ENCODE results near the gene PBX2.

DNA sequence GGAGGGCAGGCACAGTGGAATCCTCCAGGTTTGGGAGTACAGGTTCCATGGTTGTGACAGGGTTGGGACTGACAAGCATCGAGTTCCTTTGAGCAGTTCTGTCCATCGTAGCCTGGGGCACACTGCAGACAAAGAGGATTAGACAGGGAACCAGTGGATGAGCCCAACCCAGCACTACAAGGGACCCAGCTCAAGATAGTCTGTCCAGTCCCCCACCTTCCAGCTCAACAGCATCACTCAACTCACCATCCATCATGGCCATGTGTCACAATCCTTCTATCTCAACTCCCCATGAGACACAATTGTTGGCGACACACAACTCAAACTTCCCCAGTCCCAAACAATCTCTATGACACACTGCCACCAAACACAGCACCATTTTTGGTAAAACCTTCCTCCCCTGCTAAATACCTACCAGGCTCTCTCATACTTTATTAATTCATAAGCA, 14.3 kb upstream of the PBX2 start:
- TF ChIP-seq RBBP5 (conservative IDR thresholded peaks at IDR 0.05), result no peak
- TF ChIP-seq, protein P1, sequence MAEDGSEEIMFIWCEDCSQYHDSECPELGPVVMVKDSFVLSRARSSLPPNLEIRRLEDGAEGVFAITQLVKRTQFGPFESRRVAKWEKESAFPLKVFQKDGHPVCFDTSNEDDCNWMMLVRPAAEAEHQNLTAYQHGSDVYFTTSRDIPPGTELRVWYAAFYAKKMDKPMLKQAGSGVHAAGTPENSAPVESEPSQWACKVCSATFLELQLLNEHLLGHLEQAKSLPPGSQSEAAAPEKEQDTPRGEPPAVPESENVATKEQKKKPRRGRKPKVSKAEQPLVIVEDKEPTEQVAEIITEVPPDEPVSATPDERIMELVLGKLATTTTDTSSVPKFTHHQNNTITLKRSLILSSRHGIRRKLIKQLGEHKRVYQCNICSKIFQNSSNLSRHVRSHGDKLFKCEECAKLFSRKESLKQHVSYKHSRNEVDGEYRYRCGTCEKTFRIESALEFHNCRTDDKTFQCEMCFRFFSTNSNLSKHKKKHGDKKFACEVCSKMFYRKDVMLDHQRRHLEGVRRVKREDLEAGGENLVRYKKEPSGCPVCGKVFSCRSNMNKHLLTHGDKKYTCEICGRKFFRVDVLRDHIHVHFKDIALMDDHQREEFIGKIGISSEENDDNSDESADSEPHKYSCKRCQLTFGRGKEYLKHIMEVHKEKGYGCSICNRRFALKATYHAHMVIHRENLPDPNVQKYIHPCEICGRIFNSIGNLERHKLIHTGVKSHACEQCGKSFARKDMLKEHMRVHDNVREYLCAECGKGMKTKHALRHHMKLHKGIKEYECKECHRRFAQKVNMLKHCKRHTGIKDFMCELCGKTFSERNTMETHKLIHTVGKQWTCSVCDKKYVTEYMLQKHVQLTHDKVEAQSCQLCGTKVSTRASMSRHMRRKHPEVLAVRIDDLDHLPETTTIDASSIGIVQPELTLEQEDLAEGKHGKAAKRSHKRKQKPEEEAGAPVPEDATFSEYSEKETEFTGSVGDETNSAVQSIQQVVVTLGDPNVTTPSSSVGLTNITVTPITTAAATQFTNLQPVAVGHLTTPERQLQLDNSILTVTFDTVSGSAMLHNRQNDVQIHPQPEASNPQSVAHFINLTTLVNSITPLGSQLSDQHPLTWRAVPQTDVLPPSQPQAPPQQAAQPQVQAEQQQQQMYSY (CRISPR knock-in tag; IDR thresholded peaks at IDR 0.05), result no peak
- TF ChIP-seq NBN (IDR thresholded peaks at IDR 0.05), result no peak
- no peak for TF ChIP-seq POLR2A (IDR thresholded peaks at IDR 0.05; ENCODE audit: low read depth, low read length)
- no peak for TF ChIP-seq LARP7 (IDR thresholded peaks at IDR 0.05)
- TF ChIP-seq ATF7 (IDR thresholded peaks at IDR 0.05; ENCODE audit: low read depth), result no peak
- no peak for TF ChIP-seq POLR2AphosphoS5 (IDR thresholded peaks at IDR 0.05; ENCODE audit: low read length)
- TF ChIP-seq, protein P2, sequence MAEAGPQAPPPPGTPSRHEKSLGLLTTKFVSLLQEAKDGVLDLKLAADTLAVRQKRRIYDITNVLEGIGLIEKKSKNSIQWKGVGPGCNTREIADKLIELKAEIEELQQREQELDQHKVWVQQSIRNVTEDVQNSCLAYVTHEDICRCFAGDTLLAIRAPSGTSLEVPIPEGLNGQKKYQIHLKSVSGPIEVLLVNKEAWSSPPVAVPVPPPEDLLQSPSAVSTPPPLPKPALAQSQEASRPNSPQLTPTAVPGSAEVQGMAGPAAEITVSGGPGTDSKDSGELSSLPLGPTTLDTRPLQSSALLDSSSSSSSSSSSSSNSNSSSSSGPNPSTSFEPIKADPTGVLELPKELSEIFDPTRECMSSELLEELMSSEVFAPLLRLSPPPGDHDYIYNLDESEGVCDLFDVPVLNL (IDR thresholded peaks at IDR 0.05; ENCODE audit: low read depth, low read length), result no peak
- TF ChIP-seq, protein P3, sequence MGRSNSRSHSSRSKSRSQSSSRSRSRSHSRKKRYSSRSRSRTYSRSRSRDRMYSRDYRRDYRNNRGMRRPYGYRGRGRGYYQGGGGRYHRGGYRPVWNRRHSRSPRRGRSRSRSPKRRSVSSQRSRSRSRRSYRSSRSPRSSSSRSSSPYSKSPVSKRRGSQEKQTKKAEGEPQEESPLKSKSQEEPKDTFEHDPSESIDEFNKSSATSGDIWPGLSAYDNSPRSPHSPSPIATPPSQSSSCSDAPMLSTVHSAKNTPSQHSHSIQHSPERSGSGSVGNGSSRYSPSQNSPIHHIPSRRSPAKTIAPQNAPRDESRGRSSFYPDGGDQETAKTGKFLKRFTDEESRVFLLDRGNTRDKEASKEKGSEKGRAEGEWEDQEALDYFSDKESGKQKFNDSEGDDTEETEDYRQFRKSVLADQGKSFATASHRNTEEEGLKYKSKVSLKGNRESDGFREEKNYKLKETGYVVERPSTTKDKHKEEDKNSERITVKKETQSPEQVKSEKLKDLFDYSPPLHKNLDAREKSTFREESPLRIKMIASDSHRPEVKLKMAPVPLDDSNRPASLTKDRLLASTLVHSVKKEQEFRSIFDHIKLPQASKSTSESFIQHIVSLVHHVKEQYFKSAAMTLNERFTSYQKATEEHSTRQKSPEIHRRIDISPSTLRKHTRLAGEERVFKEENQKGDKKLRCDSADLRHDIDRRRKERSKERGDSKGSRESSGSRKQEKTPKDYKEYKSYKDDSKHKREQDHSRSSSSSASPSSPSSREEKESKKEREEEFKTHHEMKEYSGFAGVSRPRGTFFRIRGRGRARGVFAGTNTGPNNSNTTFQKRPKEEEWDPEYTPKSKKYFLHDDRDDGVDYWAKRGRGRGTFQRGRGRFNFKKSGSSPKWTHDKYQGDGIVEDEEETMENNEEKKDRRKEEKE (IDR thresholded peaks at IDR 0.05), result no peak
- TF ChIP-seq MXI1 (IDR thresholded peaks at IDR 0.05; ENCODE audit: low read depth, low read length), result no peak
- TF ChIP-seq, protein P4, sequence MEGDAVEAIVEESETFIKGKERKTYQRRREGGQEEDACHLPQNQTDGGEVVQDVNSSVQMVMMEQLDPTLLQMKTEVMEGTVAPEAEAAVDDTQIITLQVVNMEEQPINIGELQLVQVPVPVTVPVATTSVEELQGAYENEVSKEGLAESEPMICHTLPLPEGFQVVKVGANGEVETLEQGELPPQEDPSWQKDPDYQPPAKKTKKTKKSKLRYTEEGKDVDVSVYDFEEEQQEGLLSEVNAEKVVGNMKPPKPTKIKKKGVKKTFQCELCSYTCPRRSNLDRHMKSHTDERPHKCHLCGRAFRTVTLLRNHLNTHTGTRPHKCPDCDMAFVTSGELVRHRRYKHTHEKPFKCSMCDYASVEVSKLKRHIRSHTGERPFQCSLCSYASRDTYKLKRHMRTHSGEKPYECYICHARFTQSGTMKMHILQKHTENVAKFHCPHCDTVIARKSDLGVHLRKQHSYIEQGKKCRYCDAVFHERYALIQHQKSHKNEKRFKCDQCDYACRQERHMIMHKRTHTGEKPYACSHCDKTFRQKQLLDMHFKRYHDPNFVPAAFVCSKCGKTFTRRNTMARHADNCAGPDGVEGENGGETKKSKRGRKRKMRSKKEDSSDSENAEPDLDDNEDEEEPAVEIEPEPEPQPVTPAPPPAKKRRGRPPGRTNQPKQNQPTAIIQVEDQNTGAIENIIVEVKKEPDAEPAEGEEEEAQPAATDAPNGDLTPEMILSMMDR (IDR thresholded peaks at IDR 0.05 in 2 of 3, conservative IDR thresholded peaks at IDR 0.05 in 1 of 3; ENCODE audit: control insufficient read depth in 2 of 3, extremely low read depth in 1 of 3, insufficient read depth in 1 of 3, low read depth in 3 of 3, low read length in 3 of 3), result no peak
